ENCODE results near the gene CRB2.

DNA sequence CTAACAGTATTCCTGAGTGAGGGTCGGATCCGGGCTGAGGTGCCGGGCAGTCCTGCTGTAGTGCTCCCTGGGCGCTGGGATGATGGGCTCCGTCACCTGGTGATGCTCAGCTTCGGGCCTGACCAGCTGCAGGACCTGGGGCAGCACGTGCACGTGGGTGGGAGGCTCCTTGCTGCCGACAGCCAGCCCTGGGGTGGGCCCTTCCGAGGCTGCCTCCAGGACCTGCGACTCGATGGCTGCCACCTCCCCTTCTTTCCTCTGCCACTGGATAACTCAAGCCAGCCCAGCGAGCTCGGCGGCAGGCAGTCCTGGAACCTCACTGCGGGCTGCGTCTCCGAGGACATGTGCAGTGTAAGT lies 15.2 kb downstream of the CRB2 start:
- TF ChIP-seq, protein P1, sequence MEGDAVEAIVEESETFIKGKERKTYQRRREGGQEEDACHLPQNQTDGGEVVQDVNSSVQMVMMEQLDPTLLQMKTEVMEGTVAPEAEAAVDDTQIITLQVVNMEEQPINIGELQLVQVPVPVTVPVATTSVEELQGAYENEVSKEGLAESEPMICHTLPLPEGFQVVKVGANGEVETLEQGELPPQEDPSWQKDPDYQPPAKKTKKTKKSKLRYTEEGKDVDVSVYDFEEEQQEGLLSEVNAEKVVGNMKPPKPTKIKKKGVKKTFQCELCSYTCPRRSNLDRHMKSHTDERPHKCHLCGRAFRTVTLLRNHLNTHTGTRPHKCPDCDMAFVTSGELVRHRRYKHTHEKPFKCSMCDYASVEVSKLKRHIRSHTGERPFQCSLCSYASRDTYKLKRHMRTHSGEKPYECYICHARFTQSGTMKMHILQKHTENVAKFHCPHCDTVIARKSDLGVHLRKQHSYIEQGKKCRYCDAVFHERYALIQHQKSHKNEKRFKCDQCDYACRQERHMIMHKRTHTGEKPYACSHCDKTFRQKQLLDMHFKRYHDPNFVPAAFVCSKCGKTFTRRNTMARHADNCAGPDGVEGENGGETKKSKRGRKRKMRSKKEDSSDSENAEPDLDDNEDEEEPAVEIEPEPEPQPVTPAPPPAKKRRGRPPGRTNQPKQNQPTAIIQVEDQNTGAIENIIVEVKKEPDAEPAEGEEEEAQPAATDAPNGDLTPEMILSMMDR (IDR thresholded peaks at IDR 0.05) = no peak
- TF ChIP-seq EP300 (IDR thresholded peaks at IDR 0.05) = no peak

Data from upper lobe of left lung (tissue), 4 donors.